Activated naive CD4-positive, alpha-beta T cell treated with anti-CD3 and anti-CD28 coated beads, Interleukin-2, amount 10 ng/mL, durations not matched to agents 7 days and 5 days (primary cell): ENCODE data around the gene INAFM2.
A peak's percentile ranks its signal among the peaks of the same experiment; 100 is the strongest.

ENCODE experiments used
- CTCF ChIA-PET: fragments of 350-600 bp; sonication (Branson Sonifier 250); formaldehyde crosslinking; loops from one replicate; lab custom pipeline; 2021; ENCODE audit warnings: antibody characterized with exemption; lab: Charles Lee
- DNase-seq: peaks from one replicate; pipeline ENCODE4 v3.0.0-alpha.2; 2020
- H3K27ac Mint-ChIP-seq: one replicate; pipeline ENCODE4 v1.8.0; 2021; ENCODE audit warnings: mild to moderate bottlenecking, moderate library complexity, mixed read lengths
- H3K27me3 Mint-ChIP-seq: one replicate; pipeline ENCODE4 v1.8.0; 2021; ENCODE audit warnings: mild to moderate bottlenecking, mixed read lengths
- H3K36me3 Mint-ChIP-seq: one replicate; pipeline ENCODE4 v1.8.0; 2021; ENCODE audit warnings: mixed read lengths
- H3K4me1 Mint-ChIP-seq: one replicate; pipeline ENCODE4 v1.8.0; 2021; ENCODE audit warnings: mixed read lengths
- H3K4me3 Mint-ChIP-seq: one replicate; pipeline ENCODE4 v1.8.0; 2021; ENCODE audit warnings: mild to moderate bottlenecking, moderate library complexity, mixed read lengths
- H3K9me3 Mint-ChIP-seq: one replicate; pipeline ENCODE4 v1.8.0; 2021; ENCODE audit warnings: mixed read lengths

Gene INAFM2

GRCh38 chr15:40339621-40339945, 16.1 kb downstream of the INAFM2 start:
- H3K36me3 Mint-ChIP-seq = no peaks in the 10 kb centered on the region
- no peak overlapping the region for H3K27ac Mint-ChIP-seq
- no peak overlapping the region for H3K4me3 Mint-ChIP-seq
- CTCF ChIA-PET = interaction anchor here (2.3 to 14.2 kb wide), 6 partner anchors 13 to 82 kb away, joined by 12 to 425 read pairs (median 128); partner anchors contain the start of genes INAFM2 and PLCB2
- H3K4me1 Mint-ChIP-seq = peaks cover 15% of the 10 kb centered on the region
- DNase-seq = no peak
- H3K9me3 Mint-ChIP-seq = no peaks in the 10 kb centered on the region
- H3K27me3 Mint-ChIP-seq = peaks cover 7% of the 10 kb centered on the region

GRCh38 chr15:40340038-40340739, 16.7 kb downstream of the INAFM2 start:
- CTCF ChIA-PET = interaction anchor here (0.5 to 14.2 kb wide), 8 partner anchors 8 to 175 kb away, joined by 3 to 425 read pairs (median 58); partner anchors contain the start of genes INAFM2 and PLCB2
- Mint-ChIP-seq H3K4me3 (no peak overlapping the region), H3K27ac (no peak overlapping the region), H3K4me1 (peaks cover 11% of the 10 kb centered on the region), H3K9me3 (no peaks in the 10 kb centered on the region), H3K27me3 (peaks cover 7% of the 10 kb centered on the region), H3K36me3 (no peaks in the 10 kb centered on the region)
- DNase-seq = no peak

- H3K36me3 Mint-ChIP-seq = no peaks in the 10 kb centered on the region
- DNase-seq = no peak
Observed at GRCh38 chr15:40340740-40341400, 17.4 kb downstream of the INAFM2 start, which contains the start of gene CCDC9B. Gene CCDC9B, minus strand, starts transcription at chr15:40340939. Its CDS starts 120 bp downstream, at chr15:40340819.

GRCh38 chr15:40342416-40343320, 19.2 kb downstream of the INAFM2 start:
- Mint-ChIP-seq H3K27ac (no peak overlapping the region), H3K4me3 (no peak overlapping the region), H3K27me3 (peaks cover 8% of the 10 kb centered on the region), H3K36me3 (no peaks in the 10 kb centered on the region), H3K9me3 (no peaks in the 10 kb centered on the region), H3K4me1 (peaks cover 6% of the 10 kb centered on the region)
- CTCF ChIA-PET = interaction anchor here (0.8 to 14.2 kb wide), 17 partner anchors 10 to 164 kb away, joined by 3 to 425 read pairs (median 8); partner anchors contain the start of genes ANKRD63, INAFM2 and PLCB2
- DNase-seq = no peak

More at GRCh38 chr15:40340740-40341400, 17.4 kb downstream of the INAFM2 start, which contains the start of gene CCDC9B:
- Mint-ChIP-seq H3K4me1 (peaks cover 10% of the 10 kb centered on the region), H3K4me3 (no peak within 1 kb of the TSS), H3K9me3 (no peaks in the 10 kb centered on the region), H3K27ac (no peak within 1 kb of the TSS), H3K27me3 (peaks cover 10% of the 10 kb centered on the region)
- CTCF ChIA-PET = interaction anchor here (0.8 to 14.2 kb wide), 9 partner anchors 8 to 166 kb away, joined by 3 to 425 read pairs (median 8); partner anchors contain the start of genes INAFM2 and PLCB2

- no peak for DNase-seq
- Mint-ChIP-seq H3K4me3 (no peak overlapping the region), H3K9me3 (no peaks in the 10 kb centered on the region), H3K36me3 (no peaks in the 10 kb centered on the region), H3K27me3 (peaks cover 4% of the 10 kb centered on the region), H3K4me1 (peaks cover under 1% of the 10 kb centered on the region), H3K27ac (no peak overlapping the region)
- CTCF ChIA-PET = interaction anchor here (0.8 to 14.2 kb wide), 17 partner anchors 8 to 165 kb away, joined by 3 to 425 read pairs (median 8); partner anchors contain the start of genes ANKRD63, INAFM2 and PLCB2
Observed at GRCh38 chr15:40343512-40343911, 20.0 kb downstream of the INAFM2 start.

DNA sequence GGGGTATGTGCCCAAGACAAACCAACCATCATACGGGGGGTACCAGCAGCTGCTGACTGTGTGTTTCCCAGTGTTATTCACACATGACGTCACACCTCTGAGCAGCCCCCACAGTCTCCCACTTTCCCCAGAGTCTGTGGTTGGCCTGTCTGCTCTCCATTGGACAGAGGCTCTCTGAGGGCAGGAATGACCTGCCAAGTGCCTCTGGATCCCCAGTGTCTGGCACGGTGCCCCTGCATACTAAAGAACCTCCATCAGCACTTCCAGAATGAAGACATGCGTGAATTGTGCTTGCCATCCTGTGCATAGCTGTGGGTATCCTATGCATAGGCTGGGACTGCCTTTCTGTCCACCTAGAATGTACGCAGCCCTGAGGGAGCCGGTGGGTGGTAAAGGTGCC, 20.7 kb downstream of the INAFM2 start:
- Mint-ChIP-seq H3K36me3 (no peaks in the 10 kb centered on the region), H3K27me3 (peaks cover 4% of the 10 kb centered on the region), H3K9me3 (no peaks in the 10 kb centered on the region), H3K4me1 (no peaks in the 10 kb centered on the region), H3K4me3 (no peak overlapping the region), H3K27ac (no peak overlapping the region)
- CTCF ChIA-PET = interaction anchor here (0.6 to 14.2 kb wide), 24 partner anchors 9 to 165 kb away, joined by 3 to 425 read pairs (median 5); partner anchors contain the start of genes INAFM2 and PLCB2
- DNase-seq = no peak

GRCh38 chr15:40344631-40345120, 21.2 kb downstream of the INAFM2 start:
- no peaks in the 10 kb centered on the region for H3K36me3 Mint-ChIP-seq
- DNase-seq = peak; percentile 84
- no peak overlapping the region for H3K27ac Mint-ChIP-seq
- H3K4me3 Mint-ChIP-seq = no peak overlapping the region
- CTCF ChIA-PET = interaction anchor here (0.6 to 14.2 kb wide), 23 partner anchors 10 to 164 kb away, joined by 3 to 425 read pairs (median 5); partner anchors contain the start of genes INAFM2 and PLCB2
- no peaks in the 10 kb centered on the region for H3K9me3 Mint-ChIP-seq
- H3K27me3 Mint-ChIP-seq = peaks cover 4% of the 10 kb centered on the region
- H3K4me1 Mint-ChIP-seq = no peaks in the 10 kb centered on the region

- no peaks in the 10 kb centered on the region for H3K36me3 Mint-ChIP-seq
- CTCF ChIA-PET = interaction anchor here (0.9 to 14.2 kb wide), 15 partner anchors 10 to 85 kb away, joined by 3 to 425 read pairs (median 10); partner anchors contain the start of genes INAFM2 and PLCB2
- H3K4me1 Mint-ChIP-seq = no peaks in the 10 kb centered on the region
- H3K4me3 Mint-ChIP-seq = no peak overlapping the region
- H3K9me3 Mint-ChIP-seq = no peaks in the 10 kb centered on the region
- DNase-seq = no peak
- peaks cover 9% of the 10 kb centered on the region for H3K27me3 Mint-ChIP-seq
- H3K27ac Mint-ChIP-seq = no peak overlapping the region
Observed at GRCh38 chr15:40345225-40345866, 21.9 kb downstream of the INAFM2 start.

- Mint-ChIP-seq H3K36me3 (no peaks in the 10 kb centered on the region), H3K27me3 (peaks cover 9% of the 10 kb centered on the region), H3K4me1 (no peaks in the 10 kb centered on the region), H3K4me3 (no peak overlapping the region), H3K9me3 (no peaks in the 10 kb centered on the region), H3K27ac (no peak overlapping the region)
- no peak for DNase-seq
- CTCF ChIA-PET = interaction anchor here (0.8 to 8.8 kb wide), 6 partner anchors 9 to 78 kb away, joined by 3 to 152 read pairs (median 17); no protein-coding TSS in a partner anchor
Observed at GRCh38 chr15:40345867-40346578, 22.5 kb downstream of the INAFM2 start.

DNA sequence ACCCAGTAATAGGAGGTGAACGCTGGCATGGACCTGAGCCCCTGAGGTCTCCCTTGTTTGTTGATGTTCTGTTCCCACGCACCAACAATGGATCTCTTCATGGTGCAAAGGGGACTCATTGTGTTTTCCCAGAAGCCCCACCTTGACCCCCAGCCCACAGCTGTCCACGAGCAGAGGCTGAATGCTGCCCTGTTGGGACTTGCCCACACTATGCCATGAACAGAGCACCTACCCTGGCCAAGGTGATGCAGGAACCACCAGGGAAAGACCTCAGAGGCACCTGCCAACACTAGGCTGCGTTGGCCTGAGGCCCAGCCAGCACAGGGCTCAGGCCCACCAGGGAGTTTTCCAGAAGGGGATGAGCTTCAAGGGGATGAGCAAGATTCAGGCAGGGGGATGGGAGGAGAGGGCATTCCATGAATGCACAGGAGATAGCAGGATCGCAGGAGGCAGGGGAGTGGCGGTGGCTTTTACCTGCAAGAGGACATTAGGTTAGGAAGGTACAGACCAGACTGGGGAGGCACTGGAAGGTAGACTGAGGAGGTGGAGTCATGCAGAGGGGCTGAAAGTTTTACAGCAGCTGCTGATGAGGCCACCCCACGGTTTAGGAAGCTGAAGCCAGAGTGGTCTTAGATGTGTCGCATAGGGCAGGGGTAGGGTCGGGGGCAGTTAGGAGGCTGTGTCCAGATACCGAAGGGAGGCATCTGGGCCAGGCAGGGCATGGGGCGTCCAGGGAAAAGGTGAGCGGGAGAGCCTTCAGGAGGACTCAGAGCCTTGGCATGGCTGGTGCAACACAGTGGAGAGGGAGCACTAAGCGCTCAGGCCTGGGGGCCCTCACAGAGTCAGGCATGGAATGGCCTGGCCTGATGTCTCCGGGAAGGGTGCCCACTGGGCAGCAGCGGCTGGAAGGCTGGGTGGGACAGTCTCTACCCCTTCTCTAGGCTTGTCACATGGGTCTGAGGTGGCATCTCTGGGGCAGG, 23.4 kb downstream of the INAFM2 start:
- Mint-ChIP-seq H3K4me1 (no peaks in the 10 kb centered on the region), H3K9me3 (no peaks in the 10 kb centered on the region), H3K4me3 (no peak overlapping the region), H3K27ac (no peak overlapping the region), H3K36me3 (no peaks in the 10 kb centered on the region), H3K27me3 (peaks cover 9% of the 10 kb centered on the region)
- CTCF ChIA-PET = interaction anchor here (0.6 to 1.2 kb wide), 3 partner anchors 10 to 81 kb away, joined by 3 read pairs; no protein-coding TSS in a partner anchor
- DNase-seq = no peak

DNA sequence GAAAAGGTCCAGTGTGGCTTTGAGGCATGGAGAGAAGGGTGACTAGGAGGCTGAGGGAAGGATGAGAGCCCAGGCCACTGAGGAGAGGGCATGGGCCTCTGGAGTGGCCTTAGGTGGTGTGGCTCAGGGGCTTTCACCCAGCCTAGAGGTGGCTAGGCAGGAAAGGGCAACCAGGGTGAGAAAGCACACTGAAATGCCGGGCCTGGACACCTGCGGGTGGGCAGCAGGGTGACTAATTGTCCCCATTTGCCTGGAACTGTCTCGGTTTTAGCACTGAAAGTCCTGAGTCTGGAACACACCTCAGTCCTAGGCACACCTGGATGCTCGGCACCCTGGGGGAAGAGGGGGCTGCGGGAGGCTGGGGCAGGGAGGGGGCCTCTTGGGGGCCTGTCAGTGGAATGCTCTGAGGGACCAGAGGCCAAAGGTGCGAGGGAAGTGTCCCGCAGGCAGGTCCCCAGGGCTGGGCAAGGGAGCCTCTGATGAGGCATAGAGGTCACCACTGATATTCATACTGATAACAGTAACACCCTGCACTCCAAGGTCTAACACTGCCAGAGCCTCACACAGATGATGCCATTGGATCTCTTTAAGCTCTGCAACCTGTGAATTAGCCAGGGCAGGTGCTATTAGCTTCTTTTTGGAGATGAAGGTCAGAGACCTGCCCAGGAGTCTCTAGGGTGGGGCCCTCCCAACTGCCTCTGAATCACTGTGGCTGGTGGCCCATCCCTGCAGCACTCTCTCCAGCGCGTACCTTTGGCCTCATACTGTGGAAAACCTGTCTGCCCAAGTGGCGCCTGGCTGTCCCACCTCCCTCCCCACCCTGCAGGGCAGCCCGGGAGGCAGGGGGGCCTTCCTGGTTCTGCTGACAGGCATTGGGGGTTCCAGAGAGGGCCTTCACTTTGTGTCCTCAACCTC, 24.3 kb downstream of the INAFM2 start:
- H3K4me3 Mint-ChIP-seq = no peak overlapping the region
- CTCF ChIA-PET = interaction anchor here (1.8 kb wide), 1 partner anchor 73 kb away, joined by 5 read pairs; no protein-coding TSS in a partner anchor
- DNase-seq = no peak
- H3K27me3 Mint-ChIP-seq = peaks cover 15% of the 10 kb centered on the region
- no peaks in the 10 kb centered on the region for H3K9me3 Mint-ChIP-seq
- H3K27ac Mint-ChIP-seq = no peak overlapping the region
- H3K4me1 Mint-ChIP-seq = no peaks in the 10 kb centered on the region
- H3K36me3 Mint-ChIP-seq = no peaks in the 10 kb centered on the region
